H54 (cell line): ENCODE measurements around the gene CAMTA1.

Source experiments
- DNase-seq: peaks from one replicate; pipeline ENCODE4 v3.0.0; 2011; ENCODE audit warnings: low spot score, mixed read lengths; ENCODE audit not compliant: insufficient read length
- FAIRE-seq: peaks from 3 replicates; lab custom pipeline; 2011; peaks lifted over from hg19 to GRCh38; lab: Jason Lieb, UNC
- POLR2A ChIP-seq: IDR thresholded peaks from 2 replicates; pipeline ENCODE4 v1.6.1; 2011; ENCODE audit warnings: low read depth, mild to moderate bottlenecking, low read length

CAMTA1 gene

DNA sequence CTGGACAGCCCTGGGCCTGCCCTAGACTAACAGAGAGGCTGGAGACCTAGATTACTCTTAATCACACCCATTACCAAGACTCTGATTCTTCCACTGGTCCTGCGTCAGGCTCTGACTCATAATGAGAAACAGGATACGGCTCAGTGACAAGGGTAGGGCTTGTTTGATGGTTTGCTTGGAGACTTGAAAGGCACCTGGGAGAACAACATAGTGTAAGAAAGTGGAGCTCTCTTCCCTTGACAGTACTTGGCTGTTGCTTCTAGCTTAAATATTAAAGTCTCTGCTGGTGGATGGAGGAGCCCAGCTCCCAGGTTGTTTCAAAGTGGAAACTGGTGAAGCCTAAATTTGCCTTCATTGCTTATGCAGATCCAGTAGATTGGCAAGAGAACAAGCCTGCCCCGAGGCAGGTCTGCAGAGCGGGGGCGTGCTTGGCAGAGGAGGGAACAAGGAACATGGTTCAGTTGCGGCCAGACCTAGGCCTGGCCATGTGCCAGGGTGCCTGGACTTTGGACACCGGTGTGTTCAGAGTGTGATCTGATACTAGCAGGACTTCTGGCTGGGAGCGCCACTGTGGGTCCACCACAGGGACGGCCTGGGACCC is 480.6 kb downstream of the CAMTA1 start:
- DNase-seq = peak; percentile 51
- TF ChIP-seq POLR2A = no peak
- FAIRE-seq = peak; percentile 90

DNA sequence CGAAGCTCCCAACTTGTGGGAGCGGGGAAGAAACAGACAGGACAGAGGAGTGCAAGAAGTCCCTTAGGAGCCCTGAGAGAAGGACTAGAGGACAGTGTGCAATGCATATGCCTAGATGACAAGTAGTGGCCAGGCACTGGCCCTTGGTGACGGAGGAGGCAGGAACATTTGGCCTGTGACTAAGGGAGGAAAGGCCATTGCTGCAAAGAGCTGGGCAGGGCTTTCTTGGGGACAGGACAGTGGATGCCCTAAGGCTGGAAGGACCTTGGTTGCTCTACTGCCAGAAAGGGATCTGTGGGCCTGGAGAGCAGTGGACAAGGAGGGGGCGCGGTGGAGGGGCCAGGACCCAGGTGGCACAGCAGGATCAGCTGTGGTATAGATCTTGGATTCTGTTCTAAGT is 481.3 kb downstream of the CAMTA1 start:
- FAIRE-seq (no peak), DNase-seq (no peak)
- TF ChIP-seq POLR2A = no peak

DNA sequence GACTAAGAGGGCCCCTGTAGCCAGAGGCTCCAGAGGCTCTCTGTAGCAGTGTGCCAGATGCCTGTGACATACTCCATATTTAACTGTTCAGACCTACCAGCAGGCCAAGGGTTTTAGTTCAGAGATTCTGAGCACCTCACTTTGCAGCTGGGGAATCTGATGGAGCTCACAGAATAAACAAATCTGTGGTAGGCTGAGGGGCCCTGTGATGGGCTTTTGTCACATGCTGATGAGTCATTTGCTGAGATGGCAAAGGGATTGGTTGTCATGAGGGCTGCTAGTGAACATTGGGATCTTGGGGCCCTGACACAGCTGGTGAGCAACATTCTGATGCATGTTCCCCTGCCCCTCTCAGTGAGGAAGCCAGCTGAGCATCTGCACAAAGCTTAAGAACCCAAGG is 482.2 kb downstream of the CAMTA1 start:
- no peak for TF ChIP-seq POLR2A
- no peak for FAIRE-seq
- DNase-seq = no peak

DNA sequence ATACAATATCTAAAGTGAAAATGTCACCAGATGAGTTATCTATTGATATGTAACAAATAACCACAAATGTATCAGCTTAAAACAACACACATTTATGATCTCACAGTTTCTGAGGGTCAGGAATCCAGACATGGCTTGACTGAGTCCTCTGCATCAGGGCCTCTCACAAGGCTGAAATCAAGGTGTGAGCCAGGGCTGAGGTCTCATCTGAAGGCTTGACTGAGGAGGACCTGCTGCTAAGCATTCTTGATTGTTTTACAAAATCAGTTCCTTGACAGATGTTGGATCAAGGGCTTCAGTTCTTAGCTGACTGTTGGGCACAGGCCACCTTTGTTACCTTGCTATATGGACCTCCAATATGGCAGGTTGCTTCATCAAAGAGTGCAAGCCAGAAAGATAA is 483.7 kb downstream of the CAMTA1 start:
- TF ChIP-seq POLR2A = no peak
- DNase-seq (no peak), FAIRE-seq (no peak)

DNA sequence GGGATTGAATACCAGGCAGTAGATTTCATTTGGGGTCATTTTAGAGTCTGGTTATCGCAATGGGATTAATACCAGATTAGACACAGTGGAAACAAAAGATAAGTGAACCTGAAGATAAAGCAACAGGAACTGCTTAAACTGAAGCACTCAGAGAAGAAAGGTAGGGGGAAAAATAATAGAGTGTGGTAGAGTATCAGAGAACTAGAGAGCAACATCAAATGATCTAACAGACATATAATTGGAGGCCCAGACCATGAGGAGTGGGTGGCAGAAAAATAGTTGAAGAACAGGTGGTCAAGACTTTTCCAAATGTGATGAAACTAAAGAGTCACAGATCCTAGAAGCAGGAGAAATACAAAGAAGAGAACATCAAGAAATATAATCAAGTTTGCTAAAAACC is 484.3 kb downstream of the CAMTA1 start:
- DNase-seq = no peak
- FAIRE-seq = no peak
- TF ChIP-seq POLR2A = no peak

DNA sequence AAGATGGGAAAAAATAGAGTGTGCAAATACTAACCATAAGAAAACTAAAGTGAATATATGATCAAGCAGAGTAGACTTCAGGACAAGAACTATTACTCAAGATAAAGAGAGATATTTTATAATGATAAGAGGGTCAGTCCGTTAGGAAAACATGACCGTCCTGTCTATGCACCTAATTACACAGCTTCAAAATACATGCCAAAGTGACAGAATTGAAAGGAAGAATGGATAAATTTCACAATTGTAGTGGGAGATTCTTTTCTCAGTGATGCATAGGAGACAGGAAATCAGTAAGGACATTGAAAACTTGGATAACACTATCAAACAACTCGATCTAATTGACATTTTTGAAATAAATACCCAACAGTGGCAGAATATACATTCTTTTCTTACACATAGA is 489.0 kb downstream of the CAMTA1 start:
- TF ChIP-seq POLR2A = no peak
- DNase-seq = no peak
- no peak for FAIRE-seq

DNA sequence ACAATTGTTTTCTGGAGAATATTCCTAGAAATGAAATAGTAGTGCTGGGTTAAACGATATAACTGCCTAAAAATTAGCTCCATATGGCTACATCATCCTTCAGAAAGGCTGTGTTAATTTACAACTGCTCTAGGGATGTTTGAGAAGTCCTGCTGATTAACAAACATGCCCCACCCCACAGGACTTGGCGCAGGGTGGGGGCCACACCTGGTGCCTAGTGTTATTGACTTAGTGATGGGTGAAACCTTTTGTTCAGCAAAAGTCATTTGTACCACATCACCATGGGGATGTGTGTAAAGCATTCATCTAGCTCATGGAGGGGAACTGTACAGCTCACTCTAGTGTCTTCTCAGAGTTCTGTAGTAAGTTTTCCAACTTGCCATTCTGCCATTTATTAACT is 492.8 kb downstream of the CAMTA1 start:
- FAIRE-seq = no peak
- DNase-seq = no peak
- TF ChIP-seq POLR2A = no peak

DNA sequence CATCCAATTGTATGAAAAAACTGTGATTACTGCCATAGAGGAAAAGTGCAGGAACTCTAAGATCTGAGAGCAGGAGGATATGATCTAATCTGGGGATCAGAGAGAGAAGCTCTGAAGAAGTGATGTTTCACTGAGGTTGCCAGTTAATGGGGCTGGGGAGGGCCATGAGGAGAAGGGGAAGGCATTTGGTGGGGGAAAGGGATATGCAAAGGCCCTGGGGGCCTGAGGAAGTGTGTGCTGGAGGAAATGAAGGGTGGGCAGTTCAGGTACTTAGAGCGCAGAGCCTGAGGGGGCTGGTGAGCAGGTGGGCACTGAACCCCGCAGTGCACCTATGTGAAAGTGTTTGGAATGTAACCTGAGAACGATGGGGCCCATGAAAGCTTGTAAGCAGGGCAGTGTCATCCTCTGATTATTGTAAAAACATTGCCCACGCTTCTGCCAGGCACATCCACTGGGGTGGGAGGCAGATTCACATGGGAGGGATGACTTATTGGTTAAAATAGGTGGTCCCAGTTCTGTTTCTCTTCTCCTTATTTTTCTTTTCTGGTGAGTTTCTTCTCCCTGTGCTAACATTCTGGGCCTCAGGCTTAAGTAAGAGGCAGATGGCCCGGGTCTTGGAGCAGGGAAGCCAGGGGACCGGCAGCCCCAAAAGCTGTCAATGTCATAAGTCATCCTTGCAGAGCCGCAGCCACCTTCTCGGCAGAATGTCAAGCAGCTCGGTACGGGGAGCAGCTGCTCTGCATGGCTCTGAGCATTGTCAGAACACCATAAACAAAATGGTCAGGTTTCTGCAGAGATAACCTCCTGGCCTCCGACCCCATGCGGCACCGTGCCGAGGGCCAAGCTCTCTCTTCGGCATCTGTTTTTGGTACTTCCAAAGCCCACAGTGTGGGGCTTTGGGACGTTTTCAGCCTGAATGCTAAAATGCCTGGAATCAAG is 493.8 kb downstream of the CAMTA1 start:
- TF ChIP-seq POLR2A = no peak
- no peak for FAIRE-seq
- DNase-seq = no peak

DNA sequence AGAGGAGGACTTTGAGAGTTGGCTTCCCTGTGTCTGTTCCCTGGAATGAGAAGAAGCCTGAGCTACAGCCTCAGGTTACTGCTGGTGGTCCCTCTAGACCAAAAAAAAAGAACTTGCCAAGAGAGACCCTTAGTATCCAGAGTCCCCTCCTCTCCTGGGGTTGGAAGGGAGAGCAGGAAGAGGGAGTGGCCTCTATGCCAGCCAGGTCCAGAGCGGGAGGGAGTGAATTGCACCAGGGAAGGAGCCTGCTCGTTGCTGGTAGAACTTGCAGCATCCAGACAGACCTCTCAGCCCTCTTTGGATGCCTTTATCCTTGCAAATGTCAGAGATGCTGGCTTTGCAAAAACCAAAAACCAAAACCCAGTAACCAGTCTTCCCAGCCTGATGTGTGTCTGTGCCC is 494.5 kb downstream of the CAMTA1 start:
- DNase-seq (no peak), FAIRE-seq (no peak)
- no peak for TF ChIP-seq POLR2A

DNA sequence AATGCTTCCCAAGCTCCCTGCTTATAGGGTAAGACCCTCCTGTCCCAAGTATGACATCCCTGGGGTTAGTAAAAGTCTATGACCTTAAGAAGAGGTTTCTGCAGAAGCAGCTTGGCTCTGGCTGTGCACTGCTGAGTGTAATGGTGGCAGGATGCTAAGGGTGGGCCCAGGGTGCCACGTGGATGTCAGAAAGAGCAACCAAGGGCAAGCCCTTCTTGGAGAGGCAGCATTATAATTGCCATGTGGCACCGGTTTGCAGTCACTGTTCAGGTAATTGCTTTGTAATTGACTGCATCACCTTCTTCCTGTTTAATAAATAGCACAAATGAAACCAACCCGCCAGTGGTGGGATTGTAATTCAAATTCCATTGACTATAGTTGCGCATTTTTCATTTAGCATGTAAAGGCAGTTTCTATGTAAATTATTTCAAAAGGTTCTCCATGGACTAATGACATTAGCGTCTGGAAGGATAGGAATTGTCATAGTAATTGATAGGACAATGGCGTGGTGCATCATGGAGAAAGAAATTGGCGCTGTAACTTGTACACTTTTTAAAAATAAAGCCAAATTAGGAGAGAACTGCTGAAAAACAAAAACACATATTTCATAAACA is 495.2 kb downstream of the CAMTA1 start:
- TF ChIP-seq POLR2A = no peak
- DNase-seq = no peak
- FAIRE-seq = no peak

DNA sequence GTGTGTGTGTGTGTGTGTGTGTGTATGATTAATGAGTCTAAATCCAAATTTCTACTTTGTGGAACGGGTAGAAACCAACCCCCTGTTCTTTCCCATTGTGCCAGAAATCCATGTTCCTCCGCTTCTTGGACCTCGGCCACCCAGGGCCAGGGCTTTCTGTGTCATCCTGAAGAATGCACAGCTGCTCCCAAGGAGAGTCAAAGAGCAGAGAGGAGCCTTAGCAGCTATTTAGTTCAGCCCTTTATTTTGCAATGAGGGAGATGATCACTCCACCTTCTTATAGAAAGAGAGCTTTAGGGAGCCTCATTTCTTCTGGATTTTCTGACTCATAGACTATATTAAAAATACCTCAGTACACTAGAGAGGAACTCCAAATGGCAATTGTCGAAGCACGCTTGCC is 496.6 kb downstream of the CAMTA1 start:
- DNase-seq = peak; percentile 29
- no peak for TF ChIP-seq POLR2A
- peak; percentile 55 for FAIRE-seq

DNA sequence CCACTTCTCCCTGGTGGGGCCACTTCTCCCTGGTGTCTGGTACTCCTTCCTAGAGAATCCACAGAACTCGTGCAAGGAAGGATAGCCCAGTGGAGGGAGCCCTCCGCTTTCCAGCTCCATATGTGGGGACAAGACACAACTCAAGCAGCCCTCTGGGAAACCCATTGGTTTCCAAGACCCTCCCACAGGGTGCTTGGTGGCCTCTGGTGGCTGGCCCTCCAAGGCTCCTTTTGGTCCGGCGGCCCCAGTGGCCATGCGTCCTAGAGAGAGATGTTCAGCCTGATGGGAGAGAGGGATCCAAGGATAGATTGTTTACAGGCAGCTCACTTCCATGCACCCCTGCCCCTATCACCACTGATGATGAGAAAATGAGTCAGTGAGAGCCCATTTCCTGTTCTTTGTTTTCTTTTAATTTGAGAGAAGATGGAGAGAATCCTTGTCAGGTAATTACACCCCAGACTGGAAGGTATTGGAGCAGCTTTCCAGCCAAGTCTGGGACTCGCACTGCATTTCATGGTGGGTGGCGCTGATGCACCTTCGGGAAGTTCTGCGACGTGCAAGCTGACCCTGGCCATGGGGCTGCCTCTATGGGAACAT is 499.7 kb downstream of the CAMTA1 start:
- TF ChIP-seq POLR2A = no peak

DNA sequence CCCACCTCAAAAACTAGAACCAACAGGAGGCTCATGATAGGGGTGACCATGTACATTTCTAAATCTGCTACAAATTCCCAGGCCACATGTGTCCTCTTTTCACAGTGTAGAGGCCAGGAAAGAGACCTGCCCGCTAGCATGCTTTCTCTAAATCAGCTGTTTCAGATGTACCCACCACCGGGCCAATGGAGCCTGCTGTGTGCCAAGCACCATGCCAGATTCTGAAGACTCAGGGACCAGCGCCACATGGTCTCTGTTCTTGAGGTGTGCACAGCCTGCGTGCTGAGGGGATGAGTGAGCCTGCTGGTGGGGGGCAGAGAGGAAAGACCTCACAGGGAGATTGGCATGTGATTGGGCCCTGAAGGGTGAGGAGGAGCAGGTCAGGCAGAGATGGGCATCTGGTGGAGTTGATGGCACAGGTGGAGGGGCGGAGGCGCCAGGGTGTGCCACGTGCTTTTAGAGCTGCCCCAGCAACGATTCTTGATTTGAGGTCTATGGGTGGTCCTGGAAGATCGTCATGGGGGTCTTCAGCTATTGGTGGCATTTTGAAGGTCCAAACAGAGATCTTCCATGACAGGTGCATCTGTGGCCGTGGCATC is 500.7 kb downstream of the CAMTA1 start:
- no peak for FAIRE-seq
- no peak for TF ChIP-seq POLR2A

More for the DNA sequence above, 499.7 kb downstream of the CAMTA1 start:
- FAIRE-seq = no peak
- DNase-seq = no peak

More for the DNA sequence above, 500.7 kb downstream of the CAMTA1 start:
- DNase-seq = no peak
